Measurements from ENCODE around the gene PRR22. TPM values are rescaled to one million over a fixed set of nuclear protein-coding genes. Genes with fewer than 3 reads are reported as not detected.
A peak's percentile ranks its signal among the peaks of the same experiment; 100 is the strongest.

The PRR22 gene
- total and polyA plus RNA-seq, 9 of the 15 experiments (the other 6 are each of a cell fraction or from before 2014, with no cell fraction given) = 0.03 to 12.0 (median 2.0) TPM; not detected in 1

DNA sequence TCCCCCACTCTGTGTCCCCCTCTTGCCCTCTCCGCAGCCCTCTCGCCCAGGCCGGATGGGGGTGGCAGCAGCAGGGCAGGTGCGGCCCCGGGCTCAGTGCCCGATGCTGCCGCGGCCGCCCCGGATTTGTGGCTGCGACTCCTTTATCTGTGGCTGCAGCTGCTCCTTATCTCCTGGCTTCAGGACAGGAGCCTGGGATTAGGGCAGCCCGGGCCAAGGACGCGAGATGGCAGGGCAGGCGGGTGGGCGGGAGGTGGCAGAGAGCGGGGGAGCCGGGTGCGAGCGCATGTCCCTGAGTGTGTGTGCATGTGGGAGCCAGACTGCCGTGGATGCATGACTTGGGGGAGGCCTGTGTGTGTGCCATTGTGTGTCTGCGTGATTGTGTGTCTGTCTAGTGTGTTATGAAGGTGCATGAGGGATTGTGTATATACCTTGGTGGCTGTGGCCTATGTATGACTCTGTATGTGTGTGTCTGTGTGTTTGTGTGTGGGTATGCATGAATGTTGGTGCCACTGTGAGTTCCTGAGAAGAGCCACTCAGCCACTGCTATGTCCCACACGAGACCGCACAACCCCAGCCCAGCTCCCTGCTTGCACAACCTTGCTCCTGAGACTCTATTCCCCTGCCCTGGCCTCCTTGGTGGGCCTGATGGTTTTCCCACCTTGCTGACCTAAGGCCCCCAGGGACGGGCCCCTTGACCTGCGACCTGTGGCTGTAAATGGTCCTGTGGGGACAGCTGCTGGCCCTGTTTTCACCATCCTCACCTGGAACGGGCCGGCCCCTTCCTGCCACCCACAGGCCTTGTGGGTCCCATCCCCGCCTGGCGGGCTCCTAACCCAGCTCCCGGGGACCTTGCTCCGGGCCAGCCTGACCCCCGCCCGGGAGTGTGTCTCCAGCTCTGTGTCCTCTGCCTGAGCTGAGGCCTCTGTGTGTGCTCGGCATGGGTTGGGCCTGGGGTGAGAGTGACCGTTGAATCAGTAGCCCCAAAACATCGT lies 15.0 kb upstream of the PRR22 start (continued):
- TF ChIP-seq IRF9 (tag; IDR thresholded peaks at IDR 0.05) = no peak
- no peak for TF ChIP-seq SREBF2 (CRISPR knock-in tag; IDR thresholded peaks at IDR 0.05)
- TF ChIP-seq ZBTB40 (IDR thresholded peaks at IDR 0.05) = no peak
- TF ChIP-seq ZBTB40 (CRISPR knock-in tag; IDR thresholded peaks at IDR 0.05) = no peak
- TF ChIP-seq ZNF668 (CRISPR knock-in tag; IDR thresholded peaks at IDR 0.05) = no peak
- no peak for TF ChIP-seq CGGBP1 (CRISPR knock-in tag; IDR thresholded peaks at IDR 0.05)
- no peak for TF ChIP-seq RERE (CRISPR knock-in tag; IDR thresholded peaks at IDR 0.05; ENCODE audit: borderline replicate concordance)
- peak; percentile 68 for TF ChIP-seq ZEB2 (IDR thresholded peaks at IDR 0.05)
- TF ChIP-seq RHOXF2B (CRISPR knock-in tag; conservative IDR thresholded peaks at IDR 0.05) = no peak; the same call in 1 of the 2 replicates
- TF ChIP-seq SAFB (IDR thresholded peaks at IDR 0.05; ENCODE audit: borderline replicate concordance, low read depth, low read length) = no peak
- TF ChIP-seq IFI16 (CRISPR knock-in tag; IDR thresholded peaks at IDR 0.05) = no peak

Measured in K562 (cell line).